ENCODE measurements around the gene TMEM19. TPM values are rescaled to one million over a fixed set of nuclear protein-coding genes. Genes with fewer than 3 reads are reported as not detected.
A peak's percentile ranks its signal among the peaks of the same experiment; 100 is the strongest.

TMEM19 gene
- total and polyA plus RNA-seq, 2 of the 8 experiments (the other 6 are each of a cell fraction or from before 2014, with no cell fraction given): 12.6 to 19.1 TPM

DNA sequence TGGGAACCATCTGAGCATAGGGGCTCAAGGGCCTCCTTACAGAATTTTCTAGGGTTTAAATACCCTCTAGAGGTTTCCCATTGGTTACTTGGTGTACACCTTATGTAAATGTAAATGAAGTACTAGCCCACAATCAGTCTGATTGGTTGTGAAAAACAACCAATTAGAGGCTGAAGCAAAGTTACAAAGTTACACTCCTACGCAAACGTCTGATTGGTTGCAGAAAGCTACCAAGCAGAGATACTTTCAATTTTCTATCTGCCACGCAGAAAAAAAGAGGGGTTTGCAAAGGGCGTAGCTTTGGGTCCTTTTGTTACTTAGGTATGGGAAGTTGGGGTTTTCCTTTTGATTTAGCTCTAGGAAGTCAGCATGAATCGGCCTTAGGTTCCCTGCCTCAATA lies 1.8 kb upstream of the TMEM19 start:
- H3K4me3 ChIP-seq (ENCODE audit: extremely low read depth in 1 of 4, insufficient read depth in 2 of 4, low read depth in 3 of 4, low read length in 4 of 4): no peak overlapping the region
- no peak overlapping the region for H3K9ac ChIP-seq (replicated peaks in 1 of 4; ENCODE audit: extremely low read depth in 1 of 4, low read depth in 3 of 4, low read length in 3 of 4)
- H2BK15ac ChIP-seq (ENCODE audit: low read length): no peak overlapping the region
- H3K23me2 ChIP-seq (ENCODE audit: low read depth, low read length): peaks cover 2% of the 10 kb centered on the region; the same call in 1 of the 2 replicates
- H3K4me2 ChIP-seq (ENCODE audit: insufficient read depth in 1 of 2, low read depth in 2 of 2, low read length in 2 of 2): no peak overlapping the region
- H3K27ac ChIP-seq (ENCODE audit: low read depth, low read length): no peak overlapping the region
- H3K23ac ChIP-seq (ENCODE audit: insufficient read length): no peak overlapping the region
- no peak overlapping the region for H3K4ac ChIP-seq (replicated peaks; ENCODE audit: insufficient read length, low read depth, low read length)
- no peak overlapping the region for H2BK120ac ChIP-seq (replicated peaks; ENCODE audit: low read depth, low read length)
- no peaks in the 10 kb centered on the region for H3K36me3 ChIP-seq (ENCODE audit: control insufficient read depth in 2 of 4, insufficient read depth in 4 of 4, low read length in 3 of 4)
- no peak overlapping the region for H2AK5ac ChIP-seq (ENCODE audit: low read depth, low read length)
- no peaks in the 10 kb centered on the region for H3K79me1 ChIP-seq (ENCODE audit: low read depth, low read length)
- no peak overlapping the region for H2BK12ac ChIP-seq (ENCODE audit: low read depth, low read length)
- H4K8ac ChIP-seq (ENCODE audit: extremely low read depth, insufficient read depth, low read length): no peak overlapping the region
- no peak overlapping the region for H3K14ac ChIP-seq (ENCODE audit: insufficient read length)
- FAIRE-seq: no peak
- ChIA-PET CTCF (ENCODE audit: partially characterized antibody) (interaction anchor here (1.3 to 4.1 kb wide), 2 partner anchors 20 to 63 kb away, joined by 7 to 21 read pairs; partner anchors contain the start of genes THAP2 and ZFC3H1), POLR2A (ENCODE audit: partially characterized antibody) (interaction anchor here (0.7 to 6.1 kb wide), 3 partner anchors 13 to 108 kb away, joined by 3 to 81 read pairs (median 3); partner anchors contain the start of genes THAP2 and ZFC3H1)
- no peak overlapping the region for H3K56ac ChIP-seq (replicated peaks; ENCODE audit: insufficient read length, low read depth, low read length)
- no peaks in the 10 kb centered on the region for H3K27me3 ChIP-seq (replicated peaks in 1 of 4; ENCODE audit: control insufficient read depth in 3 of 4, extremely low read depth in 1 of 4, insufficient read depth in 3 of 4, low read length in 3 of 4)
- 85% methylated on average over 5 of the region's 5 CpGs; no CpG with 5 or more reads in 1 of the 2 experiments for WGBS, 2 experiments (ENCODE audit: extremely low coverage in 1 of 2, insufficient coverage in 1 of 2, insufficient read length in 1 of 2, insufficient replicate concordance in 2 of 2, low coverage in 1 of 2, low lambda C conversion rate in 2 of 2, missing lambda C conversion rate in 1 of 2)
- no peaks in the 10 kb centered on the region for H3K9me3 ChIP-seq (ENCODE audit: insufficient read depth in 2 of 2, low read depth in 1 of 2, low read length in 1 of 2)
- H2BK20ac ChIP-seq (ENCODE audit: low read length): no peak overlapping the region
- no peaks in the 10 kb centered on the region for H3K79me2 ChIP-seq (ENCODE audit: control insufficient read depth in 1 of 2, insufficient read depth in 2 of 2, low read length in 2 of 2)
- no peak overlapping the region for H2BK5ac ChIP-seq (ENCODE audit: low read depth, low read length)
- no peaks in the 10 kb centered on the region for H4K20me1 ChIP-seq (replicated peaks in 1 of 2; ENCODE audit: control insufficient read depth in 1 of 2, insufficient read depth in 2 of 2, low read length in 2 of 2)
- H4K91ac ChIP-seq (replicated peaks; ENCODE audit: insufficient read length, low read length): no peak overlapping the region
- H4K5ac ChIP-seq (ENCODE audit: insufficient read length, low read depth, low read length): no peak overlapping the region
- no peak overlapping the region for H3K18ac ChIP-seq (ENCODE audit: extremely low read depth, low read length)
- DNase-seq (ENCODE audit: low read depth in 1 of 2, low spot score in 2 of 2): no peak
- no peaks in the 10 kb centered on the region for H3K4me1 ChIP-seq (replicated peaks in 1 of 4; ENCODE audit: control insufficient read depth in 3 of 4, insufficient read depth in 4 of 4, low read length in 3 of 4)
- peak overlapping the region; percentile 87; the same call in 1 of the 2 replicates for H2AFZ ChIP-seq (ENCODE audit: low read length)
- TF ChIP-seq SP2 (IDR thresholded peaks at IDR 0.05; ENCODE audit: low read length): no peak
- no peak for TF ChIP-seq BACH1 (IDR thresholded peaks at IDR 0.05; ENCODE audit: low read length)
- TF ChIP-seq CBX5 (IDR thresholded peaks at IDR 0.05; ENCODE audit: low read depth, low read length): no peak
- TF ChIP-seq TAF1 (IDR thresholded peaks at IDR 0.05; ENCODE audit: low read depth, low read length): no peak
- no peak for TF ChIP-seq SRF (IDR thresholded peaks at IDR 0.05; ENCODE audit: low read depth, low read length)
- TF ChIP-seq ATF3 (IDR thresholded peaks at IDR 0.05; ENCODE audit: insufficient read depth, low read depth, low read length): no peak
- no peak for TF ChIP-seq NANOG (IDR thresholded peaks at IDR 0.05; ENCODE audit: insufficient read depth, low read depth, low read length, poor library complexity, severe bottlenecking)
- no peak for TF ChIP-seq CHD2 (IDR thresholded peaks at IDR 0.05; ENCODE audit: low read length)
- TF ChIP-seq EP300 (IDR thresholded peaks at IDR 0.05; ENCODE audit: borderline replicate concordance in 1 of 2, low read depth in 2 of 2, low read length in 2 of 2): no peak
- TF ChIP-seq CHD1 (IDR thresholded peaks at IDR 0.05; ENCODE audit: low read depth, low read length): no peak
- no peak for TF ChIP-seq RNF2 (IDR thresholded peaks at IDR 0.05; ENCODE audit: borderline replicate concordance, low read depth, low read length, missing control alignments, poor library complexity, severe bottlenecking)
- TF ChIP-seq BCL11A (IDR thresholded peaks at IDR 0.05; ENCODE audit: low read depth in 2 of 2, low read length in 2 of 2): no peak

All from H1 (cell line).